ENCODE measurements around the gene MGAT2. TPM values are rescaled to one million over a fixed set of nuclear protein-coding genes. Genes with fewer than 3 reads are reported as not detected.

Gene MGAT2
- polyA plus RNA-seq, 3 donors = 8.9 to 38.0 (median 36.3) TPM

GRCh38 chr14:49612251-49612650 is 8.3 kb upstream of the MGAT2 start:
- Mint-ChIP-seq H3K9me3 (no peaks in the 10 kb centered on the region), H3K4me1 (peaks cover 2% of the 10 kb centered on the region), H3K36me3 (peaks cover 15 to 79% of the 10 kb centered on the region in 2 donors), H3K4me3 (no peak overlapping the region), H3K27ac (peak overlapping the region in 2 of 7 donors; percentile 4 to 43), H3K27me3 (ENCODE audit: low read depth in 3 of 3) (no peaks in the 10 kb centered on the region)
- Histone ChIP-seq H3K9me3 (replicated peaks in 1 of 2; ENCODE audit: control insufficient read depth in 1 of 2, insufficient read depth in 1 of 2, low read length in 2 of 2) (no peaks in the 10 kb centered on the region), H3K36me3 (replicated peaks in 1 of 2; ENCODE audit: control insufficient read depth in 1 of 2, insufficient read depth in 2 of 2, low read length in 2 of 2) (peaks cover 9 to 48% of the 10 kb centered on the region in 2 donors), H3K4me1 (ENCODE audit: control insufficient read depth in 1 of 2, insufficient read depth in 2 of 2, low read length in 2 of 2) (no peaks in the 10 kb centered on the region), H3K9ac (ENCODE audit: insufficient read depth, low read length, poor library complexity, severe bottlenecking) (no peak overlapping the region), H4K20me1 (ENCODE audit: insufficient read depth, low read length) (no peaks in the 10 kb centered on the region), H3K27me3 (ENCODE audit: control insufficient read depth in 2 of 2, insufficient read depth in 2 of 2, low read length in 2 of 2) (no peaks in the 10 kb centered on the region), H2AFZ (ENCODE audit: insufficient read depth, low read depth, low read length, poor library complexity, severe bottlenecking) (no peak overlapping the region), H3K4me2 (replicated peaks; ENCODE audit: extremely low read depth, low read length, poor library complexity, severe bottlenecking) (no peak overlapping the region), H3K79me2 (ENCODE audit: insufficient read depth, low read length) (peaks cover 53% of the 10 kb centered on the region), H3K27ac (ENCODE audit: low read depth in 1 of 2, low read length in 2 of 2) (no peak overlapping the region), H3K4me3 (replicated peaks in 1 of 3; ENCODE audit: low read depth in 2 of 3, low read length in 3 of 3) (no peak overlapping the region)
- 100% methylated on average over 2 of the region's 4 CpGs for WGBS (ENCODE audit: insufficient coverage)
- intact Hi-C loops (cut with micrococcal nuclease) = no loop called here
- TF ChIP-seq, protein P1, sequence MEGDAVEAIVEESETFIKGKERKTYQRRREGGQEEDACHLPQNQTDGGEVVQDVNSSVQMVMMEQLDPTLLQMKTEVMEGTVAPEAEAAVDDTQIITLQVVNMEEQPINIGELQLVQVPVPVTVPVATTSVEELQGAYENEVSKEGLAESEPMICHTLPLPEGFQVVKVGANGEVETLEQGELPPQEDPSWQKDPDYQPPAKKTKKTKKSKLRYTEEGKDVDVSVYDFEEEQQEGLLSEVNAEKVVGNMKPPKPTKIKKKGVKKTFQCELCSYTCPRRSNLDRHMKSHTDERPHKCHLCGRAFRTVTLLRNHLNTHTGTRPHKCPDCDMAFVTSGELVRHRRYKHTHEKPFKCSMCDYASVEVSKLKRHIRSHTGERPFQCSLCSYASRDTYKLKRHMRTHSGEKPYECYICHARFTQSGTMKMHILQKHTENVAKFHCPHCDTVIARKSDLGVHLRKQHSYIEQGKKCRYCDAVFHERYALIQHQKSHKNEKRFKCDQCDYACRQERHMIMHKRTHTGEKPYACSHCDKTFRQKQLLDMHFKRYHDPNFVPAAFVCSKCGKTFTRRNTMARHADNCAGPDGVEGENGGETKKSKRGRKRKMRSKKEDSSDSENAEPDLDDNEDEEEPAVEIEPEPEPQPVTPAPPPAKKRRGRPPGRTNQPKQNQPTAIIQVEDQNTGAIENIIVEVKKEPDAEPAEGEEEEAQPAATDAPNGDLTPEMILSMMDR (IDR thresholded peaks at IDR 0.05) = no peak
- DNase-seq = no peak

DNA sequence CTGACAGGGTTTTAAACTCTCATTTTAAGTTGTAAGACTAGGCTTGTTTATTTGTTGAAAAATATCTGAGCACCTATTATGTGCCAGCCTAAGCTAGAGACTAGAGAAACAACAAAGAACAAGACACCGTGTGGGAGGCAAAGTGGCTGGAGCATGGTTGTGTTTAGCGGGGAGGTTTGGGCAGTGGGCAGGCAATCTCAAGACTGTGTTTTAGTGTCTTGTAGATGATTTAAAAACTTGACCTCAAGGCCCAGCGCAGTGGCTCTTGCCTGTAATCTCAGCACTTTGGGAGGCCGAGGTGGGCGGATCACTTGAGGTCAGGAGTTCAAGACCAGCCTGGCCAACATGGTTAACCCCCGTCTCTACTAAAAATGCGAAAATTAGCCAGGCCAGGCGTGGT is 7.9 kb upstream of the MGAT2 start:
- H3K4me1 ChIP-seq (ENCODE audit: control insufficient read depth in 1 of 2, insufficient read depth in 2 of 2, low read length in 2 of 2) = no peaks in the 10 kb centered on the region
- H2AFZ ChIP-seq (ENCODE audit: insufficient read depth, low read depth, low read length, poor library complexity, severe bottlenecking) = no peak overlapping the region
- Mint-ChIP-seq H3K9me3 (no peaks in the 10 kb centered on the region), H3K4me1 (peaks cover 4% of the 10 kb centered on the region), H3K27me3 (ENCODE audit: low read depth in 3 of 3) (no peaks in the 10 kb centered on the region), H3K4me3 (no peak overlapping the region), H3K36me3 (peaks cover 15 to 80% of the 10 kb centered on the region in 2 donors), H3K27ac (peak overlapping the region in 3 of 7 donors; percentile 43 to 77 (median 43))
- TF ChIP-seq, protein P1 (IDR thresholded peaks at IDR 0.05) = no peak
- peaks cover 3% of the 10 kb centered on the region for H4K20me1 ChIP-seq (ENCODE audit: insufficient read depth, low read length)
- 100% methylated on average over 7 of the region's 8 CpGs for WGBS (ENCODE audit: insufficient coverage)
- peaks cover 9 to 48% of the 10 kb centered on the region in 2 donors for H3K36me3 ChIP-seq (replicated peaks in 1 of 2; ENCODE audit: control insufficient read depth in 1 of 2, insufficient read depth in 2 of 2, low read length in 2 of 2)
- no peak overlapping the region for H3K27ac ChIP-seq (ENCODE audit: low read depth in 1 of 2, low read length in 2 of 2)
- DNase-seq = no peak
- H3K4me2 ChIP-seq (replicated peaks; ENCODE audit: extremely low read depth, low read length, poor library complexity, severe bottlenecking) = no peak overlapping the region
- no peak overlapping the region for H3K4me3 ChIP-seq (replicated peaks in 1 of 3; ENCODE audit: low read depth in 2 of 3, low read length in 3 of 3)
- H3K9ac ChIP-seq (ENCODE audit: insufficient read depth, low read length, poor library complexity, severe bottlenecking) = no peak overlapping the region
- intact Hi-C loops (cut with micrococcal nuclease) = no loop called here
- H3K79me2 ChIP-seq (ENCODE audit: insufficient read depth, low read length) = peaks cover 56% of the 10 kb centered on the region
- H3K27me3 ChIP-seq (ENCODE audit: control insufficient read depth in 2 of 2, insufficient read depth in 2 of 2, low read length in 2 of 2) = no peaks in the 10 kb centered on the region
- H3K9me3 ChIP-seq (replicated peaks in 1 of 2; ENCODE audit: control insufficient read depth in 1 of 2, insufficient read depth in 1 of 2, low read length in 2 of 2) = no peaks in the 10 kb centered on the region
